Liver (tissue), 9 donors: Measurements from ENCODE around the gene ZBTB26. TPM values are rescaled to one million over a fixed set of nuclear protein-coding genes. Genes with fewer than 3 reads are reported as not detected.

Experiments used
- DNase-seq: peaks from one replicate; pipeline ENCODE4 v3.0.0-alpha.2; 2017; ENCODE audit warnings: low spot score
- H3K27ac ChIP-seq, 2 donors: one replicate each; pipeline ENCODE4 v1.7.0; 2013; ENCODE audit warnings: inconsistent platforms in 2 of 2, low read length in 2 of 2, control low read depth in 1 of 2, low read depth in 1 of 2, mild to moderate bottlenecking in 1 of 2
- H3K27me3 ChIP-seq, 4 donors: one replicate each; pipeline versions ENCODE4 v1.6.1 to v1.7.0; 2013; ENCODE audit warnings: low read length in 3 of 4, inconsistent platforms in 1 of 4, mild to moderate bottlenecking in 1 of 4, moderate library complexity in 1 of 4; ENCODE audit not compliant: control insufficient read depth in 4 of 4, insufficient read depth in 4 of 4
- H3K36me3 ChIP-seq, 4 donors: one replicate each; pipeline versions ENCODE4 v1.6.1 to v1.7.0; 2013; ENCODE audit warnings: low read length in 3 of 4, mild to moderate bottlenecking in 3 of 4, low read depth in 1 of 4, moderate library complexity in 1 of 4; ENCODE audit not compliant: control insufficient read depth in 4 of 4, insufficient read depth in 3 of 4
- H3K4me1 ChIP-seq, 4 donors: one replicate each; pipeline versions ENCODE4 v1.6.1 to v1.7.0; 2013; ENCODE audit warnings: low read length in 3 of 4, mild to moderate bottlenecking in 3 of 4, moderate library complexity in 1 of 4; ENCODE audit not compliant: control insufficient read depth in 4 of 4, insufficient read depth in 4 of 4
- H3K4me3 ChIP-seq, 3 donors: one replicate each; pipeline versions ENCODE4 v1.6.1 to v1.7.0; 2013; ENCODE audit warnings: low read length in 3 of 3, control low read depth in 1 of 3, low read depth in 1 of 3, mild to moderate bottlenecking in 1 of 3
- H3K9ac ChIP-seq, 2 donors: one replicate each; pipeline ENCODE4 v1.7.0; 2013; ENCODE audit warnings: low read length in 2 of 2, mild to moderate bottlenecking in 2 of 2, moderate library complexity in 2 of 2, control low read depth in 1 of 2, low read depth in 1 of 2
- H3K9me3 ChIP-seq, 4 donors: one replicate each; pipeline versions ENCODE4 v1.6.1 to v1.7.0; 2013; ENCODE audit warnings: low read length in 3 of 4; ENCODE audit not compliant: control insufficient read depth in 4 of 4
- ATF3 ChIP-seq: IDR thresholded peaks from 2 replicates; pipeline ENCODE4 v1.6.1; 2016; ENCODE audit warnings: antibody characterized with exemption
- CTCF ChIP-seq: fragments of 150-350 bp; IDR thresholded peaks from 2 replicates; pipeline ENCODE4 v1.5.1; 2017; ENCODE audit warnings: improper control_type of control experiment, low read depth, low read length; ENCODE audit not compliant: missing input control
- EGR1 ChIP-seq, 2 donors: IDR thresholded peaks; 2 replicates each; pipeline ENCODE4 v1.6.1; 2016 to 2018; ENCODE audit warnings: antibody characterized with exemption in 2 of 2, low read depth in 2 of 2
- FOXA1 ChIP-seq: IDR thresholded peaks from 2 replicates; pipeline ENCODE4 v1.6.1; 2016; ENCODE audit warnings: antibody characterized with exemption
- FOXA2 ChIP-seq: IDR thresholded peaks from 2 replicates; pipeline ENCODE4 v1.6.1; 2016; ENCODE audit warnings: antibody characterized with exemption
- GABPA ChIP-seq, 2 donors: IDR thresholded peaks in 1 of 2; conservative IDR thresholded peaks in 1 of 2; 2 replicates each; pipeline ENCODE4 v1.6.1; 2016; ENCODE audit warnings: antibody characterized with exemption in 2 of 2, mild to moderate bottlenecking in 1 of 2, moderate library complexity in 1 of 2
- HNF4A ChIP-seq, 2 donors: conservative IDR thresholded peaks; 2 replicates each; pipeline ENCODE4 v1.6.1; 2016; ENCODE audit warnings: antibody characterized with exemption in 2 of 2, mild to moderate bottlenecking in 2 of 2
- HNF4G ChIP-seq: IDR thresholded peaks from 2 replicates; pipeline ENCODE4 v1.6.1; 2016; ENCODE audit warnings: antibody characterized with exemption
- JUND ChIP-seq, 2 donors: IDR thresholded peaks; 2 replicates each; pipeline ENCODE4 v1.6.1; 2016; ENCODE audit warnings: antibody characterized with exemption in 2 of 2
- MAX ChIP-seq: IDR thresholded peaks from 2 replicates; pipeline ENCODE4 v1.6.1; 2016; ENCODE audit warnings: antibody characterized with exemption
- NR2F2 ChIP-seq: IDR thresholded peaks from 2 replicates; pipeline ENCODE4 v1.6.1; 2016; ENCODE audit warnings: antibody characterized with exemption
- RAD21 ChIP-seq, 2 donors: IDR thresholded peaks; 2 replicates each; pipeline ENCODE4 v1.6.1; 2016; ENCODE audit warnings: antibody characterized with exemption in 2 of 2, mild to moderate bottlenecking in 2 of 2
- REST ChIP-seq: IDR thresholded peaks from 2 replicates; pipeline ENCODE4 v1.6.1; 2016; ENCODE audit warnings: antibody characterized with exemption, mild to moderate bottlenecking
- RXRA ChIP-seq, 2 donors: IDR thresholded peaks; 2 replicates each; pipeline ENCODE4 v1.6.1; 2017 to 2018; ENCODE audit warnings: antibody characterized with exemption in 2 of 2, mild to moderate bottlenecking in 1 of 2
- SP1 ChIP-seq: IDR thresholded peaks from 2 replicates; pipeline ENCODE4 v1.6.1; 2018; ENCODE audit warnings: antibody characterized with exemption, mild to moderate bottlenecking
- TAF1 ChIP-seq: conservative IDR thresholded peaks from 2 replicates; pipeline ENCODE4 v1.6.1; 2016; ENCODE audit warnings: antibody characterized with exemption, mild to moderate bottlenecking
- YY1 ChIP-seq: IDR thresholded peaks from 2 replicates; pipeline ENCODE4 v1.6.1; 2016; ENCODE audit warnings: antibody characterized with exemption, mild to moderate bottlenecking
- ZBTB33 ChIP-seq: IDR thresholded peaks from 2 replicates; pipeline ENCODE4 v1.6.1; 2016; ENCODE audit warnings: antibody characterized with exemption
- WGBS: extraction: QIAGEN DNeasy Blood & Tissue Kit; methylation state at CpG from one replicate; pipeline ENCODE4 v1.1.7; 2013; 5-methylcytosine and 5-hydroxymethylcytosine counted together
- polyA plus RNA-seq, 2 donors: library from polyadenylated mRNA; stranded (reverse) in 1 of 2; unstranded in 1 of 2; fragments of 200-250 nt in 1 of 2; fragments of >200 nt in 1 of 2; fragmentation: Nextera tagmentation in 1 of 2; extraction: Ambion mirVana in 1 of 2; gene quantifications; one replicate each; pipeline versions ENCODE4 v1.2.1 to v1.2.3, GENCODE V29; 2013 to 2015
- total RNA-seq, 2 donors: library from RNA; depleted of rRNA; stranded (reverse); fragments of >200 nt; gene quantifications; one replicate each; pipeline ENCODE4 v1.2.3, GENCODE V29; 2014
- donor health status: healthy.
- donor health status: healthy.
- donor health status: healthy.
- donor health status: healthy.
- donor health status: healthy.

ZBTB26 gene
- total and polyA plus RNA-seq, 4 donors, result 0.63 to 3.3 (median 1.3) TPM

- 49% methylated on average over 2 of the region's 2 CpGs for WGBS
- Histone ChIP-seq H3K27me3 (no peaks in the 10 kb centered on the region), H3K9ac (no peak overlapping the region), H3K27ac (no peak overlapping the region), H3K4me3 (no peak overlapping the region), H3K4me1 (no peaks in the 10 kb centered on the region), H3K9me3 (no peaks in the 10 kb centered on the region), H3K36me3 (peaks cover 0 to 2% (median under 1%) of the 10 kb centered on the region in 4 donors)
- TF ChIP-seq FOXA1 (no peak), TAF1 (no peak), HNF4G (no peak), EGR1 (IDR thresholded peaks at IDR 0.05; ENCODE audit: low read depth in 2 of 2) (no peak), NR2F2 (no peak), RAD21 (IDR thresholded peaks at IDR 0.05) (no peak), REST (no peak), MAX (no peak), ZBTB33 (no peak), GABPA (IDR thresholded peaks at IDR 0.05 in 1 of 2, conservative IDR thresholded peaks at IDR 0.05 in 1 of 2) (no peak), HNF4A (conservative IDR thresholded peaks at IDR 0.05) (no peak), FOXA2 (no peak), ATF3 (no peak), YY1 (no peak), JUND (IDR thresholded peaks at IDR 0.05) (no peak), CTCF (no peak), SP1 (no peak), RXRA (IDR thresholded peaks at IDR 0.05) (no peak)
- no peak for DNase-seq
These were observed 47.3 kb upstream of the ZBTB26 start for GRCh38 chr9:122978601-122979000.
